Kidney epithelial cell (primary cell): Measurements from ENCODE around the gene INTS7. TPM values are rescaled to one million over a fixed set of nuclear protein-coding genes. Genes with fewer than 3 reads are reported as not detected.

Source experiments
- DNase-seq: peaks from one replicate; pipeline ENCODE4 v3.0.0-alpha.2; 2010; ENCODE audit warnings: low read depth
- H3K27me3 ChIP-seq: 2 replicates; pipeline ENCODE4 v1.6.0; 2011; ENCODE audit warnings: low read length; ENCODE audit not compliant: control insufficient read depth, insufficient read depth
- H3K36me3 ChIP-seq: 2 replicates; pipeline ENCODE4 v1.5.1; 2011; ENCODE audit warnings: low read length; ENCODE audit not compliant: control insufficient read depth, insufficient read depth
- H3K4me3 ChIP-seq: 2 replicates; pipeline ENCODE4 v1.5.1; 2011; ENCODE audit warnings: low read depth, mild to moderate bottlenecking, control low read depth, low read length
- total RNA-seq: library from RNA; depleted of rRNA; stranded (reverse); fragments of >200 nt; gene quantifications from 2 replicates; pipeline ENCODE4 v1.2.3, GENCODE V29; 2015
- TF ChIP-seq, protein P1 (sequence below): IDR thresholded peaks from 2 replicates; pipeline ENCODE4 v1.5.1; 2011; ENCODE audit warnings: mild to moderate bottlenecking, moderate library complexity, low read length, control low read depth, inconsistent platforms; ENCODE audit not compliant: insufficient read depth, poor library complexity, severe bottlenecking

INTS7 gene
- total RNA-seq, 1 donor from 2014 or later = 11.7 TPM

DNA sequence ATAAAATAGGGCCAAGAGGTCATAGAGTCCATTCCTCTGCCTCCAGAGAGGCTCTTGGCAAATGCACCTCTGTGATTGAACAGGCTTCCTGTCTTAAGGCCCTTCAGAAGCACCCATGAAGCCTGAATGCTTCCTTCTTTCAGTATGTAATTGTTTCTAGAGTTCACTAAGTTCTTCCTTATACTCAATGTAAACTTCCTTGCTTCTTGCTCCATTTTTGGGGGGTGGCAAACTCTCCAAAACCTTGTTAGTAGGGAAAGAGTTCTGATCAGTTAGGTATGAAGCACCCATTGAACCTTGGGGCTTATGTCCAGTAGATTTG, 102.5 kb downstream of the INTS7 start:
- no peak overlapping the region for H3K4me3 ChIP-seq
- H3K36me3 ChIP-seq = no peaks in the 10 kb centered on the region
- TF ChIP-seq, protein P1, sequence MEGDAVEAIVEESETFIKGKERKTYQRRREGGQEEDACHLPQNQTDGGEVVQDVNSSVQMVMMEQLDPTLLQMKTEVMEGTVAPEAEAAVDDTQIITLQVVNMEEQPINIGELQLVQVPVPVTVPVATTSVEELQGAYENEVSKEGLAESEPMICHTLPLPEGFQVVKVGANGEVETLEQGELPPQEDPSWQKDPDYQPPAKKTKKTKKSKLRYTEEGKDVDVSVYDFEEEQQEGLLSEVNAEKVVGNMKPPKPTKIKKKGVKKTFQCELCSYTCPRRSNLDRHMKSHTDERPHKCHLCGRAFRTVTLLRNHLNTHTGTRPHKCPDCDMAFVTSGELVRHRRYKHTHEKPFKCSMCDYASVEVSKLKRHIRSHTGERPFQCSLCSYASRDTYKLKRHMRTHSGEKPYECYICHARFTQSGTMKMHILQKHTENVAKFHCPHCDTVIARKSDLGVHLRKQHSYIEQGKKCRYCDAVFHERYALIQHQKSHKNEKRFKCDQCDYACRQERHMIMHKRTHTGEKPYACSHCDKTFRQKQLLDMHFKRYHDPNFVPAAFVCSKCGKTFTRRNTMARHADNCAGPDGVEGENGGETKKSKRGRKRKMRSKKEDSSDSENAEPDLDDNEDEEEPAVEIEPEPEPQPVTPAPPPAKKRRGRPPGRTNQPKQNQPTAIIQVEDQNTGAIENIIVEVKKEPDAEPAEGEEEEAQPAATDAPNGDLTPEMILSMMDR = no peak
- H3K27me3 ChIP-seq = no peaks in the 10 kb centered on the region
- DNase-seq = no peak

DNA sequence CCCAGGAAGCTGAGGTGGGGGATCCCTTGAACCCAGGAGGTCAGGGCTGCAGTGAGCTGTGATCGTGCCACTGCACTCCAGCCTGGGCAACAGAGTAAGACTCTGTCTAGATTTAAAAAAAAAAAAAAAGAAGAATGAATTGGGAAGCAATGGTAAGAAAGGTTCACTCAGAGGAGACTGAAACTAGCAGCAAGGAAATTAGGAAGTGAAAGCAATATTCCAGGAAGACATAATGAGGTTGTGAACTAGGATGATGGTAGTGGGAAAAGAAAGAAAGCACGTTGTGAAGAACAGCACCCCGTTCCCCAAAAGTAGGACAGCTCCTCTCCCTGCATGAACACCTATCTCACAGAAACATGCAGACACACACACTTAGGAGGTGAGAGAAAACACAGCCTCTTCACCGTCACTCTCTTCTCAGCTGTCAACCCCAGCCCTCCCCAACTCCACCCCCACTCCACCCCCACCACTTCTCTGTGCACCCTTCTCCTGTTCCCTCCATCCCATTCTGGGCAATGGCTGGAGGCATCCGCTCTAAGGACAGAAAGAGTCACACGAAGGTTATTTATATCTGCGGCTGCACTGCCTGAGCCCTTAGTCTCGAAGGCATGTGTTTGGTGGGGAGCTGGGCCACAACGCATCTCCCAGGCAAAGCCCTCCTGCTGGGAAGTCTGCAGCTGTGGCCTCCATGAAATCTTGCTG, 103.0 kb downstream of the INTS7 start:
- no peak overlapping the region for H3K4me3 ChIP-seq
- no peak for DNase-seq
- H3K36me3 ChIP-seq = no peaks in the 10 kb centered on the region
- no peaks in the 10 kb centered on the region for H3K27me3 ChIP-seq
- TF ChIP-seq, protein P1 = no peak

DNA sequence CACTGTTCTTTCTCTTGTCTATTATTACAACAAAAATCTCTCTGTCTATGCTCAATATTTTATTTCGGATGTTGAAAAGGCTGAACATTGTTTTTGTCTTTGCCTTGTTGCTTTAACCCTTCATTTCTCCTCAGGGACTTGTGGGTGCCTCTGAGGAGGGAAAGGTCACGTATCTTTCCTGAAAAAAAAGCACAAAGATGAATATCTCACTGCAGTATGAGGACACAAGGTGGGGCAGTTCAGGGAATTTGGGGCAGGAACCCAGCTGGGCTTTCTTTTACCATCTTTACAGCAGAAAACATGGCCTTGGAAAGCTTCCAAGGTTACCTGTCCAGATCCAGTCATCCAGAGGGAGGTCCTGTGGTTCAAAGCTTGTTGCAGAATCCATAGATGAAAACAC, 105.7 kb downstream of the INTS7 start:
- TF ChIP-seq, protein P1 = no peak
- no peaks in the 10 kb centered on the region for H3K36me3 ChIP-seq
- no peak overlapping the region for H3K4me3 ChIP-seq
- no peak for DNase-seq
- H3K27me3 ChIP-seq = no peaks in the 10 kb centered on the region

DNA sequence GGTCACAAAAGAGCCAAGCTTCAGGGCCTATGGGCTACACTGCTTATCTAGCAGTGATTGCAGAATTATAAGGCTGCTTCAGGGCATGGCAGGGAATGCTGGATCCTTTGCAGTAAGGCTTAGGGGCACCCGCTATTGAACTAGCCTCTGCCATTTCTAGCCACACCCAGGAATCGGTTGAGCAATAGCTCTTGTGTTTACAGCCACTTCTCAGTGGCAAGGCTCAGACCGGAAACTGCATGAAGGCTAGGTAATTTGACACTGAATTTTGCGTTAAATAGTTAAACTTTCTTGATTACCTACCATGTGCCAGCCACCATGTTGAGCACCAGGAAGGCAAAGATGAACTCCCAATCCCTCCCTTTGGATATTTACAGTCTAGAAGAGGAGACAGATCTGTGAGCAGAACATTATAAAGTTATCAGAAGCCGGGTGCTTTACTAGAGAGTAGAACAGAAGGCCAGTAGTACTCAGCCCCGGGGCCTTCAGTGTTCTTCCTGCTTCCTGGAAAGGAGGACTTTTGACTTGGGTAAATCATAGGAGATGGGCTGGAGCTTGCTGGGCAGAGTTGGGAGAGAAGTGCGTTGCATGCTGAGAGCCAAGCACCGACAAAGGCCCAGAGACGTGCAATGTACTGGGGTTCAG, 106.2 kb downstream of the INTS7 start:
- Histone ChIP-seq H3K27me3 (no peaks in the 10 kb centered on the region), H3K4me3 (no peak overlapping the region), H3K36me3 (no peaks in the 10 kb centered on the region)
- TF ChIP-seq, protein P1 = no peak
- DNase-seq = no peak

DNA sequence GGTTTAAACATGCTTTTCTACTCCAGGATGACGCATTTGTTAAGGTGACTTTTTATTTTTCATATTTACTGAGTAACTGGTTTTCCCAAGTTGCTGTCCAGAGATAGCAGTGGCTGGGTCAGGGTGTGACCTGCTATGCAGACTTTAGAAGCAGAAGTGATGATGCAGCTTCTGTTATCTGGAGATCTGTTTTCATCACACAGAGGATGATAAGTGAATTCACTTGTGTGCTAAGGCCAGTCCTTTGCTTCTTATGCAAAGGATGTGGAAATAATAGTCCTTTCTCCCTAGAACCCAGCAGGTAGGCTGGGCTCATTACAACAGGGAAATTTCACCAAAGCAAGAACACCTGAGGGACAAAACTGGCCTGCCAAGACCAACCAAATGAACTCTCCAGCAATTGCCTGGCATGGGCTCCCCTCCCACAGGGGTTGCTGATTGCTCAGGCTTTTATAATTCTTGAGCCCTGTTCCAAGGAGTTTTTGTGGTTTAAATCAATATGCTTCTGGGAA, 107.0 kb downstream of the INTS7 start:
- Histone ChIP-seq H3K27me3 (no peaks in the 10 kb centered on the region), H3K4me3 (no peak overlapping the region), H3K36me3 (no peaks in the 10 kb centered on the region)
- TF ChIP-seq, protein P1 = no peak
- DNase-seq = no peak
